ENCODE results near the gene MTX2.
A peak's percentile ranks its signal among the peaks of the same experiment; 100 is the strongest.
"Not testable (repeated sequence)": the region's sequence is repeated elsewhere in the genome, so short reads cannot be mapped to it uniquely, and the experiment has no call there.

Gene MTX2

DNA sequence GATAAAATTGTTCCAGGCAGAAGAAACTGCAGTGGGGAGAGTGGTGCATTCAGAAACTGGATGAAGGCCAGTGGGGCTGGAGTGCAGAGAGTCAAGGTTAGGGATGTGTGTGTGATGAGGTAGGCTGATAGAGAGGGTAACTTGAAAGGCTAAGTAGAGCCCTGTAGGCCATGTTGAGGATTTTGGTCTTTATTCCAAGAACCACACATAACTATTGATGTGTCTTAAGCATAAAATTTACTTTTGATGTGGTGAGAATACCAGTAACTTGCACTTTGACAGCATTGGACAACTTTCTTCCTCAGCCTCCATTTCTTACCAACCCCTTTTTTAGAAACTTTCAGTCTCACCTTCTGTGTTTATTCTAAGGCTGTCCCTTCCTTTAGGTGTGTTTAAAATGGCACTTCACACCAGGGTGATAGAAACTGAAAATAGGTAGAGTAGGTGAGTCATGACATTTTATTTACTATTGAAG is 22.6 kb downstream of the MTX2 start:
- peak; percentile 9 for DNase-seq

DNA sequence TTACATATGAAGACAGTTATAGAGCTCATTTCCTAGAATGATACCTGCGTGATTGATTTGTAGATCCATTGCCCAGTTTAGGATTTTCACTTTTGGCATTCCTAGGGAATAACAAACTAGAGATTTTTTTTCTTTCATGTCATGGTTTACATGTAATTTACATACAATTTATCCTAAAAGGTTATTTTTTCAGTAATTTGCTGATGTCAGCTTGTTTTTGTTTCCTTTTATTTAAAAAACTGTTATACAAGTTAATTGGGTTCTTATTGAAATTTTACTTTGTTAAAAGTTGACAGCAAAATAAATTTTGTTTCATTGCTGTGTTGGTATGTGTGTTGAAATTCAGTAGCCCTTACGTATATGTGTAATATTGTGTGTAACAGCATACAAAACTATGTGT is 23.4 kb downstream of the MTX2 start:
- DNase-seq, result no peak

DNA sequence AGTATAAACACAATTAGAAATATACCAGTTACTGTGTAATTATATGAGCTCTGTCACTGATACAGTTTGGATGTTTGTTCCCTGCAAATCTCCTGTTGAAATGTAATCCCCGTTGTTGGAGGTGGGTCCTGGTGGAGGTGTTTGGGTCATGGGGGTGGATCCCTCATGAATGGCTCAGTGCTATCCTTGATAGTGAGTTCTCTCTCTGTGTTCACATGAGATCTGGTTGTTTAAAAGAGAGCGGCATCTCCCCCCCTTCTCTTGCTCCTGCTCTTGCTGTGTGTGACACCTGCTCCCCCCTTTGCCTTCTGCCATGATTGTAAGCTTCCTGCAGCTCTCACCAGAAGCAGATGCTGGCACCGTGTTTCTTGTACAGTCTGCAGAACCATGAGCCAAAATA is 24.1 kb downstream of the MTX2 start:
- no peak for DNase-seq

DNA sequence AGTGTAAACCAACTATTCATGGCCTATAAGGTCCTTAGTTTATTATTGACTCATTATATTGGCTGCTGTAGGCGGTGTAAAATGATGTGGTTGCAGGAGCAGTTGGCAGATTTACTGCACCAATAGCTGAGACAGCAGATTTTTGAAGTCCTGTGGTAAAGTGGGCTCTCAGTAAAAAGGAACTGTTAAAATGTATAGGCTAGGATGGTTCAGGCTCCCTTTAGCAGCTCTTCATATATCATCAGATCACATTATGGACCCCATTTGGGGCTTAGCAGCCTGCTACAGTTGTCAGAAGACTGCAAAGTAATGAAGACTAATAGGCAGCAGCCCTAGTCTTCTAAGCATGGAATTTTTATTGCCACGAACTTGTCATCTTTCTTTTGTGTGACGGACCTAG is 27.8 kb downstream of the MTX2 start:
- DNase-seq, result no peak

DNA sequence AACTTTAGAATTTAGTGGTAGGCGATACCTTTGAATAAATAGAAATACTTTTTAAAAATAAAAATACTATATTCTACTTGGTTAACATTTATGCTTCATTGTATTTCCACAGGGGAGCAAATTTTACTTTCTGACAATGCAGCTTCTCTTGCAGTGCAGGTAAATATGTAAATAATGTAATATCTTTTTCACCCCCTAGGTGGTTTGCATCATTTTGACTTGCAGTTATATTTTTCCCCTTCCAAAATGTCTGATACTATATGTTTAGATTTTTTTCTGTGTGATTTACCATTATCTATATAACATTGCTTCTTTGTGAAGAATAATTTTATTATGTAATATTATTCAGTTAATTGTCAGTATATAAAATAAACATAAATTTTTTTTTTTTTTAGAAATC is 28.5 kb downstream of the MTX2 start:
- DNase-seq, result no peak

DNA sequence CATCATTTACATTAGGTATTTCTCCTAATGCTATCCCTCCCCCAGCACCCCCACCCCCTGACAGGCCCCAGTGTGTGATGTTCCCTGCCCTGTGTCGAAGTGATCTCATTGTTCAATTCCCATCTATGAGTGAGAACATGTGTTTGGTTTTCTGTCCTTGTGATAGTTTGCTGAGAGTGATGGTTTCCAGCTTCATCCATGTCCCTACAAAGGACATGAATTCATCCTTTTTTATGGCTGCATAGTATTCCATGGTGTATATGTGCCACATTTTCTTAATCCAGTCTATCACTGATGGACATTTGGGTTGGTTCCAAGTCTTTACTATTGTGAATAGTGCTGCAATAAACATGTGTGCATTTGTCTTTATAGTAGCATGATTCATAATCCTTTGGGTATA is 36.8 kb downstream of the MTX2 start:
- DNase-seq, result not testable (repeated sequence)

DNA sequence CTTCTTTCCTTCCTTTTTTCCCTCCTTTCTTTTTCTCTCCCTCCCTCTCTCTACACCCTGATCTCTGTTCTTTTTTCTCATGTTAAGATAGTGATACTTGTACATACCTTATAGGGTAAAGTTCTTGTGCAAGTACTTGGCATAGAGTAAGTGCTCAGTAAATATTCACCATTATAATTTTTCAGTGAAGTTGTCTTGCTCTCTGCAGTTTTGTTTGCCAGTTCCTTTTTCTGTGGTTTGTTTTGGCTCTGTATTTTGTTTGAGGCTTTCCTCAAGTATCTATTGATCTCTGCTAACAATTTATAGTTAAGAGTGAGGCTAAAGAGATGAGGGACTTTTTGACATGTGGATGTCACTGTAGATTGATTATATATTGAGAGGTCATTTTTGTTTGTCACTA is 48.0 kb downstream of the MTX2 start:
- DNase-seq, result no peak

DNA sequence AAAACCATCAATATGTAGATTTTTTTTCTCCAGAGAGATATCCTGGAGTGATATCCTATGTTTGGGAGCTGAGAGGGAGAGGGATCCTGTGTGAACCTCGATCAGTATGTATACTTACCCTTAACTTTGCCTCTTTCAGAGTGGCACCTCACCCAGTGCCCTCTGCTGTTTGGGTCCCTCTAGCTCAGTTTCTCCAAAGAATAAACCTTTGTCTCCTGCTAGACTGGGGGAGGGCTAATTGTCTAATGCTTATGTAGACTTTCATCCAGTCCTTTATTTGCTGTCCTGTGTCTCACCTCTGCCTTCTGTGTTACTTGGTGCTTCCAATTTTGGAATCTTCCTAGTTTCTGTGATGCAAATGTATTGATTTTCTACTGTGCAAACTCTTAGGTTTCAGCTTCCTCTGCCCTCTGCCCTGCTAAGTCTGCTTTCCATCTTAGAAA is 48.4 kb downstream of the MTX2 start:
- DNase-seq, result no peak

DNA sequence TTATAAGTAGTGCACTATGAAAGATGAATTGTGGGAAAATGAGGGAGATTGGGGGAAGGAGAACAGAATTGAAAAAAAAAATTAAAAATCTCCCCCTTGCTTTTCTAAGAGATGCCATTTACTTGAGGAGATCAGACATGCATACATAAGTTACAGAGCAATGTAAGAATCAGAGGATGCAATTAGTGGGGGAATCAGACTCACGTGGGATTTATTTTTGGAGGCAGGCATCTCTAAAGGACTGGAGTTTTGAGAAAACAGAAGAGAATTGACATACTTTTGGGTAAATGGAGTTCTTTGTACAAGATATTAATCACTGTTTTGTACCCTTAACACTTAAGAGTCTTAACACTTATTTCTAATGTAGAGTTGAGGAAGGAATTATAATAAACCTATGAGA is 52.7 kb downstream of the MTX2 start:
- DNase-seq, result no peak

DNA sequence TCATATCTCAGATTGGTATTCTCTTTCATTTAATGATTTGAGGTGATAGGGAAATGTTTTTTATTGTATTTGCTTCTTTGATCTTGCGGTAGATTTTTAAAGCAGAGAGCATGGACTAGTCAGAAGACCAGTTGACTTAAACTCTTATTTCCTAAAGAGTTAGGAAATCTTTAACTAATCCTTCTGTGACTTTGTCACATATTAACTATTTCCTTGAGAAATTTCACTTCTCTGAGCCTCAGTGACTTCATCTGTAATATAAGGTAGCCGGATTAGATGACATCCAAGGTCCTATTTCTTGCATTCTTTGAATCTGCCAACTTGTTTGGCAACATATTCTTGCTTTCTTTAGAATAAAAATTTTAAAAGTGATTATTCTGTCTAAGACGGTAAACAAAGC is 55.6 kb downstream of the MTX2 start:
- DNase-seq, result no peak

DNA sequence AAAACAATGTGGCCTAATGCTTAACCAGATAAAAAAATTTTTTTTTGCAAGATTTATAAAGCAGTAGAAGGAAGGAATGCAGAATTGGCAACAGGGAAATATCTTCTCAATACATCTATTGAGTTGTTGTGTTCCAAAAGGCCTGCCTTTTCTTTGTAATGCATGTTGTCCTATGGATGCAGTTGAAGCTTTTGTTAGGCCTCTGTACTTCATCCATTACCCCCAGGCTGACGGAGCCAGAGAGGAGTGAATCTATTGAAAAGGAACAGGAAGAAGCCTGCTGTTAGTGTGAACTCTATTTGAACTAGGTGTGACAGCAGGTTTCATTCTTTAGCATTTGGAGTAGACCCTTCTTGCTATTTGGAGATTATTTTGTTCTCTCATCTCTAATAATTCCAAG is 56.5 kb downstream of the MTX2 start:
- DNase-seq, result no peak

DNA sequence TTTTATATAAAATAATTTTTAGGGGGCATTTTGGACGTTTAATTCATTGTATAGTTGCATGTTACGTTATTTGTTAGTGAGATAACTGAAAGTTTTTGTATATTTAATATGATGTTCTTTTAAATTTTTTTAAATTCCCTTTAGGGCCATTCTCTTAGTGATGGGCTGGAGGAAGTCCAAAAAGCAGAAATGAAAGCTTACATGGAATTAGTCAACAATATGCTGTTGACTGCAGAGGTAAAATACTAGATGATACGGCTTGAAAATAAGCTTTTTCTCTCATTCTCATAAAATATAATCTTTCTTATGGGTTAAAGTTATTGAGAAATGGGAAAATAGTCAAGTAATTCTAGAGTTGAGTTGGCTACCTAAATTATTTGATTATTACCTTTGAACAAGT is 58.9 kb downstream of the MTX2 start:
- no peak for DNase-seq

DNA sequence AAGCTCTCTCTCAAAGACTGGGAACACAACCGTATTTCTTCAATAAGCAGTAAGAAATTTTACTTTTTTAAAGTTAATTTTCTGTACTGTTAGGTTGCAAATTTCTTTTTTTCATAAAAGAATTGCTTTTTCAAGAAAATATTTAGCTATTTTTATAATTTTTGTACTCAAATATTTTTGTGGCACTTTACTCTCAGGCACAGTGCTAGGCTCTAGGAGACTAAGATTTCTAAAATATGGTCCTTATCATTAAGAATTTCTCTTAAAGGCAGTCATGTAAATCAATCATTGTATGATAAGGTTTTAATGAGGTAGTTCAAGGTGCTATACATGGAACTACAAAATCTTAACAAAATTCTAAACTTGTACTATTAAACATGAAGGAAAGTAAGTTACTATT is 61.4 kb downstream of the MTX2 start:
- no peak for DNase-seq

DNA sequence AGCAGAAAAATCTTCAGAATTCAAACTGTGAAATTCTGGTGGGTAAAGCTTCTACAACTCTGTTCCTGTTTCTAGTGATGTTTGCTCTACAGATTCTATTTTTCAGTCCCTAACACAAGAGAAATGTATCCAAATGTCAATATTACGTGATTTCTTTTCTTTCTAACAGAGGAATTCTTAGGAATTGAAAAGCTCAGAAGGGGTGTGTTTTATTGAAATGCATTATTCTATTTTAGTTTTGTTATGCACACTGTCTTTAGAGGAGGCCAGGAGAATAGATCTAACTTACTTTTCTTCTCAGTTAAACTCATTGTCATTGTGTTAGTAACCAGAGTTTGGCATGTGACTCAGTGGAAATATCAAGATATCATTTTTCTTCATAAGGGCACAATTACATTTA is 62.4 kb downstream of the MTX2 start:
- no peak for DNase-seq

DNA sequence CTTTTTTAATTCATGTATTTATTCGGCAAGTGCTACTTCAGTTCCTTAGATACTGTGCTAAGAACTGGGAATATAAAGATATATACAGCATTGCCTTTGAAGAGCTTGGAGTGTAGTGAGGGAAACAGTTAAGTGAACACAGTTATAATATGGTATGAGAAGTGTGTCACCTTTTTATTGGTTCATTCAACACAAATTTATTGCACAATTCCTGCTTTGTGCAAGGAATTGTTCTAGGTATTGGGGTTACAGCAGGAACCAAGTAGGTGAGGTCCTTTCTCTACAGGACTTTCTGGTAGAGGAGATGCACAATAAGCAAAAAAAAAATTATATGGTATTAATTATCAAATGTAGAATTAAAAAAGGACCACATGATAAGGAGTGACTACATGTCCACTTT is 65.5 kb downstream of the MTX2 start:
- DNase-seq, result no peak

DNA sequence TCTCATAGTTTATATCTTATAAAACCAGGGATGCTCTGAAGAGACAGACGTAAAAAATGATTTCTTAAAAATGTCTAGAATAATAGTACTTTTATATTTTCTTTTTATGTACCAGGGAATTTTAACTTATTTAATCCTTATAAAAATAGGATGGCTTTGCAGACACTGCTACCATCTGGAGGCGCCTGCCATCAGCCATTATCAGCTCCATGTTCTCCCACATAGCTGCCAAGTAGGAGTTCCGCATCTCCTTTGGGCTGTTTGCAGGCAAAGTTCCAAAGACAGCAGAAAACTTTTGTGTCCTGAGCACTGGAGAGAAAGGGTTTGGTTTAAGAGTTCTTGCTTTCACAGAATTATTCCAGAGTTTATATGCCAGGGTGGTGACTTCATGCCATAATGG is 69.2 kb downstream of the MTX2 start:
- DNase-seq, result no peak

DNA sequence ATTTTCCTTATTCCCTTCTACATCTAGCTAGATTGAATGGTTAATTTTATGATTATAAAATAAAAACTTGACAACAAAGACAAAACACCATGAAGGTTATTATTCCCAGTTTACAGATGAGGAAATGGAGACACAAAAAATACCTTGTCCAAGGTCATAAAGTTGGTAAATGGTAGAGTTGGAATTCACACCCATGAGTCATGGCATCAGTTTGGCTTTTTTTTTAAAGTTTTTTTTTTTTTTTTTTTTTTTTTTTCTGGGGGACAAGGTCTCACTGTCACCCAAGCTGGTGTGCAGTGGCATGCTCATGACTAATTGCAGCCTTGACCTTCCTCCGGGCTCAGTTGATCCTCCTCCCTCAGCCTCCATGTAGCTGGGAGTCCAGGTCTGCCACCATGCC is 70.0 kb downstream of the MTX2 start:
- DNase-seq, result no peak

DNA sequence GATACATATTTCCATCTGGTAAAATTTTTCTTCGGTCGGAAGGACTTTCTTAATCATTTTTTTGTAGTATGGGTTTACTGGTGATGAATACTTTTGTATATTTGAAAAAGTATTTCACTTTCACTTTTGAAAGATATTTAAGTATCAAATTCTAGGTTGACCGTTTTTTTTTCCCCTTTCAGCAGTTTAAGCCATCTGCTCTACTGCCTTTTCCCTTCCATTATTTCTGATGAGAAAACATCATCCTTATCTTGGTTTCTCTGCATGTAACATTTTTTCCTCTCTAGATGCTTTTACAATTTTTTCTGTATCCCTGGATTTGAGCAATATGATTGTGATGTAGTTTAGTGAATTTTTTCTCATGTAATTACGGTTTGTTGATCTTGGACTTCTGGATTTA is 87.0 kb downstream of the MTX2 start:
- no peak for DNase-seq

DNA sequence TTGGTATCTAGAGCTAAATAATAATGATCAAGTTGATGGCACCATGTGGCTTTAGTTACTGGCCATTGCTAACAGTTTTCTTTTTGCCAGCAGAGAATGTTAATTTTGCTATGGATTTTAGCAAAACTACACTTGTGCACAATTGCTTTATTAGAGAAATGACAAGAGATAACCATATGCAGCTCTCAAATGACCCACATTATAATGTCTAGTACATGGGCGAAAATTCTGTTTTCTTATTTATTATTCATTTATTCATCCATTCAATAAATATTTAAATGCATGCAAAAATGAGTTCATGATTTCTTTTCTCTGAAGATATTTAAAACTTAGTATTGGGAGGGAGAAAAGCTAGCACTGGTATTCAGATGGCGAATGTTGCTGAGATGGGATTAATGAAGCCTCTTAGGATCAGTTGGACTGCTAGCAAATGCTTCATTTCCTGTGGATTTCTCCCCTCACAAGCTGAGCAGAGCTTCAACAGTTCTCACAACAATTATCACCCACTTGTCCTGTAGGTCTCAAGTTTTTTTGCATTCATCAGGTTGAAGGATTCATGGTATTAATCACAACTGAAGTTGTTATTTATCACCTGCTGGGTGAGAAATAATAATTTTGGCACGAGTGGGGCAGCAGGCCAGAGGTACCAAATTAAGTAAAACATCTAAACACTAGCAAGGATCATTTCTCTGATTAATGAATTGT is 95.2 kb downstream of the MTX2 start:
- no peak for DNase-seq

DNA sequence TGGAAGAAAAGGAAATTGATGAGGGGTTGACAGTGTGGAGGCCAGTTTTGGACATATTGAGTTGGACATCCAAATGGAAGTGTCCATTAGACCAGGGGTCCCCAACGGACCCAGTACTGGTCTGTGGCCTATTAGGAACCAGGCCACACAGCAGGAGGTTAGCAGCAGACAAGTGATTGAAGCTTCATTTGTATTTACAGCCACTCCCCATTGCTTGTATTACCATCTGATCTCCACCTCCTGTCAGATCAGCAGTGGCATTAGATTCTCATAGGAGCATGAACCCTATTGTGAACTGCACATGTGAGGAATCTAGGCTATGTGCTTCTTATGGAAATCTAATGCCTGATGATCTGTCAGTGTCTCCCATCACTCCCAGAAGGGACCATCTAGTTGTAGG is 99.1 kb downstream of the MTX2 start:
- no peak for DNase-seq

DNA sequence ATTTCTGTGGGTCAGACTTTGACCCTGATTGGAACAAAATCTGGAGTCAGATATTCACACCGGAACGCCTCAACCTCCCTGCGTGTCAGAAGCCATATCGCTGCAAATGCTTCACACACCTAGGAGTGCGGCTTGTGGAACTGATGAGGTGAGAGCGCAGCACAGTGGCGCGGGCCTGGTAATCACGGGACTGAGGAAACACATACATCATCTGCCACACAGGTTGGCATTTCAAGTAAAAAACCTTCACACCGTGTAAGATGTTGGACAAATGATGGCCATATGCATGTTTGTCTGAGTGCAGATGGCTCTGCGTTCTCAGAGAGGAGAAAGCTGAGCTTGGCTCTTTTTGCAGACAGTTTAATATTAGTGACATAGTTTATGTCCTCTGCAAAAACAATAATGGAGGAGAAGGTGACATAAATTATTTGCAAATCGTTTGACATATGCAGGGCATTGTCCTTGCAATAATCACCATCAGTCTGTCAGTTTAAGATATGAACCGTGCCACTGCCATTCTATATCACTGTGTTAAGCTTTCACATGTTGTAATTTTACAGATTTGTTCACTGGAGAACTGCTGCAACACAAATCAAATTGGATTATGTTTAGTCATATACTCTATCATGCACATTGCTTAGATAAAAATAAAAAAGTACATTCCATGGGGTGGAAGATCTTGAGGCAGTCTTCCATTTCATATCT is 101.4 kb downstream of the MTX2 start:
- DNase-seq, result no peak

DNA sequence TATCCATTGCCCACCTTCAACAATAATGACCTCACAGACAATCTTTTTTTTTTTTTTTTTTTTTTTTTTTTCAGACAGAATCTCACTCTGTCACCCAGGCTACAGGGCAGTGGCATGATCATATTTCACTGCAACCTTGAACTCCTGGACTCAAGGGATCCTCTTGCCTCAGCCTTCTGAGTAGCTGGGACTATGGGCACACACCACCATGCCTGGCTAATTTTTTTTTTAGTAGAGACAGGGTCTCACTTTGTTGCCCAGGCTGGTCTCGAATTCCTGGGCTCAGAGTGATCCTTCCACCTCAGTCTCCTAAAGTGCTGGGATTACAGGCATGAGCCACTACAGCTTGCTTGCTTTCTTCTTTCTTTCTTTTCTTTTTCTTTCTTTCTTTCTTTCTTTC is 103.9 kb downstream of the MTX2 start:
- not testable (repeated sequence) for DNase-seq

DNA sequence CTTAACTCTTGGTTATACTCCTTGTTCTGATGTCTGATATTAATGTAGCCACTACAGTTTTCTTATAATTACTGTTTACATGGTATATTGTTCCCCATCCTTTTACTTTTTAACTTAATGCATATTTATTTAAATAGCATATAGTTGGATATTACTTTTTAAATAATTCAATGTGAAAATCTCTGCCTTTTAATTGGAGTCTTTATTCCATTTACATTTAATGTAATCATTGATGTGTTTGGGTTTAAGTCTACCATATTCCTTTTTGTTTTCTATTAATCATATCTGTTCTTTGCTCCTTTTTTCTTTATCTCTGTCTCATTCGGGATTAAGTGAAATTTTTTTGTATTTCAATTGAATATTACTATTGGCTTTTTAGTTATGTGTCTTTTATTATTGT is 109.1 kb downstream of the MTX2 start:
- DNase-seq, result no peak

DNA sequence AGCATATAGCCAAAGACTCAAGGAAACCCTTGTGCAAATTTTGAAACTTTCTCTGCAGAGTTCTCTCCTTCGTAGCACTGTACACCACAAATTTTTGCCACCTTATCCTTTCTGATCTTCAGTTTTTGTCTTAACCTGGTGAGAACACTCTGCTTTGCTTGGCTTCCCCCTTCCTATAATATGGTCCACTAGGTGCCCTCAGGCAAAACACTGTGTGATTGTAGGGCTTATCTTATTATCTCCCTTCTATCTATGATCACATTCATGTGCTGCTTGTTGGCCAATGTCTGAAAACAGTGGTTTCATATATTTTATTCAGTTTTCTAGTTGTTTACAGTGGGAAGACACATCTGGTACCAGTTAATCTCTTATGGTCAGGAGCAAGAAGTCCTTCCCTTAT is 111.1 kb downstream of the MTX2 start:
- no peak for DNase-seq

DNA sequence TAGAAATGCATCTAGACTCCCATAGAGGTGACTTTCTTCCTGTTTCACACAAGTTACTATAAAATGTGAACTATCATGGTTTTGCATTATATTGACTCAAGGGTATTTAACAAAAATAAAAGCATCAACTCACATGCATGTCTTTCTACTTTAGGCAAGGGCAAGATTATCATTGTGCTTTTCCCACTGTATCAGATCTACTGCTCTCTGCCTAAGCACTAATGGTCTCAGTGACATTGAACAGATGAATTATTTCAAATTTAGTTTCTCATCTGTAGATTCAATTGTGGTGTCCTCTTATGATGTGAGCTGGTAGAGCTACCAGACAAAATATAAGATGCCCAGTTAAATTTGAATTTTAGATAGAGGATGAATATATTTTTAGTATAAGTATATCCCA is 113.9 kb downstream of the MTX2 start:
- no peak for DNase-seq

Data from DMS79 (cell line).